SU-DHL-6 (cell line): ENCODE data around the gene WDR81.

Experiments used
- H2AFZ ChIP-seq: fragments of 200-600 bp; sonication (generic); 2 replicates; pipeline ENCODE4 v1.6.1; 2014; ENCODE audit warnings: low read depth, mild to moderate bottlenecking, moderate library complexity, mixed read lengths, antibody characterized with exemption, low read length; ENCODE audit not compliant: severe bottlenecking
- H3F3A ChIP-seq: fragments of 200-600 bp; shearing (Covaris generic); 2 replicates; pipeline ENCODE4 v1.6.0; 2016; ENCODE audit warnings: antibody characterized with exemption, mild to moderate bottlenecking; ENCODE audit not compliant: insufficient read depth
- H3K27ac ChIP-seq: fragments of 200-600 bp; sonication (generic); 2 replicates; pipeline ENCODE4 v1.5.1; 2016; ENCODE audit warnings: low read depth, mild to moderate bottlenecking, low read length, moderate library complexity, mixed read lengths
- H3K27me3 ChIP-seq: fragments of 200-600 bp; sonication (generic), shearing (Covaris generic); 2 replicates; pipeline ENCODE4 v1.6.0; 2014; ENCODE audit warnings: mild to moderate bottlenecking, low read length
- H3K36me3 ChIP-seq: fragments of 200-600 bp; sonication (generic); 2 replicates; pipeline ENCODE4 v1.6.1; 2014; ENCODE audit warnings: mild to moderate bottlenecking, low read length, mixed read lengths
- H3K4me2 ChIP-seq: fragments of 300-600, 200-600 bp; shearing (Covaris generic), sonication (generic); 2 replicates; pipeline ENCODE4 v1.6.0; 2014; ENCODE audit warnings: low read length, low read depth, mild to moderate bottlenecking; ENCODE audit not compliant: poor library complexity, severe bottlenecking
- H3K4me3 ChIP-seq: fragments of 200-600 bp; sonication (generic); 2 replicates; pipeline ENCODE4 v1.5.1; 2014; ENCODE audit warnings: antibody characterized with exemption, low read length, mild to moderate bottlenecking, mixed read lengths; ENCODE audit not compliant: insufficient read depth, poor library complexity, severe bottlenecking
- H3K79me2 ChIP-seq: fragments of 200-600 bp; sonication (generic); 2 replicates; pipeline ENCODE4 v1.6.1; 2014; ENCODE audit warnings: mild to moderate bottlenecking, low read length, moderate library complexity; ENCODE audit not compliant: insufficient read depth
- H3K9ac ChIP-seq: fragments of 200-600 bp; sonication (generic); 2 replicates; pipeline ENCODE4 v1.7.0; 2014; ENCODE audit warnings: mild to moderate bottlenecking, low read length
- H3K9me2 ChIP-seq: fragments of 200-600 bp; sonication (generic); replicated peaks from 2 replicates; pipeline ENCODE4 v1.6.1; 2014; ENCODE audit warnings: low read length; ENCODE audit not compliant: insufficient read depth
- H3K9me3 ChIP-seq: fragments of 200-600 bp; sonication (generic); 2 replicates; pipeline ENCODE4 v1.6.1; 2014; ENCODE audit warnings: low read length, mixed read lengths; ENCODE audit not compliant: insufficient read depth
- H4K20me1 ChIP-seq: fragments of 200-600 bp; sonication (generic); 2 replicates; pipeline ENCODE4 v1.6.1; 2014; ENCODE audit warnings: low read depth, mild to moderate bottlenecking, antibody characterized with exemption, low read length, moderate library complexity, mixed read lengths
- CTCF ChIP-seq: fragments of 200-600 bp; sonication (generic); IDR thresholded peaks from one replicate; pipeline ENCODE4 v1.5.1; 2017; ENCODE audit warnings: antibody characterized with exemption, mild to moderate bottlenecking, low read length, moderate library complexity; ENCODE audit not compliant: insufficient read depth, poor library complexity, severe bottlenecking
- EZH2phosphoT487 ChIP-seq: fragments of 200-600 bp; sonication (generic), shearing (Covaris generic); conservative IDR thresholded peaks from 2 replicates; pipeline ENCODE4 v1.6.1; 2018; ENCODE audit warnings: mild to moderate bottlenecking, antibody characterized with exemption, low read length, moderate library complexity, mixed read lengths

The WDR81 gene

GRCh38 chr17:1745513-1746020, 21.1 kb downstream of the WDR81 start:
- no peak overlapping the region for H3K9ac ChIP-seq

GRCh38 chr17:1746975-1747543, 22.6 kb downstream of the WDR81 start:
- Histone ChIP-seq H3K4me2 (no peak overlapping the region), H3K27me3 (no peaks in the 10 kb centered on the region), H3K79me2 (no peaks in the 10 kb centered on the region), H4K20me1 (no peaks in the 10 kb centered on the region), H3K36me3 (no peaks in the 10 kb centered on the region), H2AFZ (no peak overlapping the region), H3K27ac (no peak overlapping the region), H3K9me3 (no peaks in the 10 kb centered on the region), H3K9me2 (no peaks in the 10 kb centered on the region), H3K4me3 (no peak overlapping the region), H3F3A (no peaks in the 10 kb centered on the region), H3K9ac (no peak overlapping the region)
- TF ChIP-seq EZH2phosphoT487: no peak
- no peak for TF ChIP-seq CTCF

More at GRCh38 chr17:1745513-1746020, 21.1 kb downstream of the WDR81 start:
- H3K79me2 ChIP-seq: no peaks in the 10 kb centered on the region
- H3K36me3 ChIP-seq: no peaks in the 10 kb centered on the region
- no peaks in the 10 kb centered on the region for H3F3A ChIP-seq
- H2AFZ ChIP-seq: no peak overlapping the region
- no peak overlapping the region for H3K4me2 ChIP-seq
- no peak overlapping the region for H3K27ac ChIP-seq
- H3K9me2 ChIP-seq: no peaks in the 10 kb centered on the region
- no peaks in the 10 kb centered on the region for H3K27me3 ChIP-seq
- TF ChIP-seq CTCF (no peak), EZH2phosphoT487 (no peak)
- H3K9me3 ChIP-seq: no peaks in the 10 kb centered on the region
- H3K4me3 ChIP-seq: no peak overlapping the region
- H4K20me1 ChIP-seq: no peaks in the 10 kb centered on the region

GRCh38 chr17:1750628-1751027, 26.1 kb downstream of the WDR81 start:
- no peaks in the 10 kb centered on the region for H4K20me1 ChIP-seq
- no peak overlapping the region for H3K27ac ChIP-seq
- no peak overlapping the region for H2AFZ ChIP-seq
- H3K9ac ChIP-seq: no peak overlapping the region
- H3F3A ChIP-seq: no peaks in the 10 kb centered on the region
- no peak for TF ChIP-seq CTCF
- no peak for TF ChIP-seq EZH2phosphoT487
- H3K4me3 ChIP-seq: no peak overlapping the region
- no peak overlapping the region for H3K4me2 ChIP-seq
- no peaks in the 10 kb centered on the region for H3K9me3 ChIP-seq
- no peaks in the 10 kb centered on the region for H3K27me3 ChIP-seq
- H3K79me2 ChIP-seq: no peaks in the 10 kb centered on the region
- H3K36me3 ChIP-seq: no peaks in the 10 kb centered on the region
- H3K9me2 ChIP-seq: no peaks in the 10 kb centered on the region
